HEK293T (cell line): ENCODE data around the gene PLET1.
A peak's percentile ranks its signal among the peaks of the same experiment; 100 is the strongest.

ENCODE experiments used
- CTCF ChIA-PET: fragments of 350-600 bp; formaldehyde crosslinking; extraction: SDS; loops from one replicate; lab custom pipeline; 2021; ENCODE audit warnings: antibody characterized with exemption, inconsistent platforms; lab: Yijun Ruan, JAX
- POLR2A ChIA-PET: fragments of 350-600 bp; formaldehyde crosslinking; extraction: SDS; loops from one replicate; lab custom pipeline; 2020; ENCODE audit warnings: antibody characterized with exemption, inconsistent platforms; lab: Yijun Ruan, JAX
- DNase-seq: peaks from one replicate; pipeline ENCODE4 v3.0.0; 2012; ENCODE audit warnings: mixed read lengths; ENCODE audit errors: extremely low spot score
- ARNT ChIP-seq: fragments of 450-650 bp; IDR thresholded peaks from 2 replicates; pipeline ENCODE4 v1.6.1; 2017; ENCODE audit warnings: mild to moderate bottlenecking
- BHLHE40 ChIP-seq: fragments of 450-650 bp; IDR thresholded peaks from 2 replicates; pipeline ENCODE4 v1.6.1; 2016; ENCODE audit warnings: mild to moderate bottlenecking, moderate library complexity, borderline replicate concordance
- CTBP1 ChIP-seq: fragments of 450-650 bp; IDR thresholded peaks from 2 replicates; pipeline ENCODE4 v1.6.1; 2016; ENCODE audit warnings: borderline replicate concordance
- ELF4 ChIP-seq: fragments of 450-650 bp; IDR thresholded peaks from 2 replicates; pipeline ENCODE4 v1.6.1; 2017; ENCODE audit warnings: antibody characterized with exemption
- FOXA1 ChIP-seq: fragments of 450-650 bp; IDR thresholded peaks from 2 replicates; pipeline ENCODE4 v1.6.1; 2016; ENCODE audit warnings: mild to moderate bottlenecking
- FOXK2 ChIP-seq: fragments of 450-650 bp; IDR thresholded peaks from 2 replicates; pipeline ENCODE4 v1.6.1; 2016; ENCODE audit warnings: mild to moderate bottlenecking
- FOXM1 ChIP-seq: fragments of 450-650 bp; IDR thresholded peaks from 2 replicates; pipeline ENCODE4 v1.6.1; 2017; ENCODE audit warnings: mild to moderate bottlenecking, borderline replicate concordance
- HDGF ChIP-seq: fragments of 450-650 bp; IDR thresholded peaks from 2 replicates; pipeline ENCODE4 v1.6.1; 2017; ENCODE audit warnings: antibody characterized with exemption, borderline replicate concordance
- L3MBTL2 ChIP-seq: fragments of 450-650 bp; conservative IDR thresholded peaks from 2 replicates; pipeline ENCODE4 v1.6.1; 2016; ENCODE audit warnings: mild to moderate bottlenecking
- LEF1 ChIP-seq: fragments of 450-650 bp; IDR thresholded peaks from 2 replicates; pipeline ENCODE4 v1.6.1; 2017; ENCODE audit warnings: mild to moderate bottlenecking, borderline replicate concordance
- NFRKB ChIP-seq: fragments of 450-650 bp; IDR thresholded peaks from 2 replicates; pipeline ENCODE4 v1.6.1; 2016; ENCODE audit warnings: mild to moderate bottlenecking, moderate library complexity
- SP1 ChIP-seq: fragments of 450-650 bp; IDR thresholded peaks from 2 replicates; pipeline ENCODE4 v1.6.1; 2017
- SUZ12 ChIP-seq: fragments of 450-650 bp; IDR thresholded peaks from 2 replicates; pipeline ENCODE4 v1.6.1; 2016; ENCODE audit warnings: mild to moderate bottlenecking
- TARDBP ChIP-seq: fragments of 450-650 bp; IDR thresholded peaks from 2 replicates; pipeline ENCODE4 v1.6.1; 2016
- ZNF384 ChIP-seq: fragments of 450-650 bp; IDR thresholded peaks from 2 replicates; pipeline ENCODE4 v1.6.1; 2016
- TF ChIP-seq, protein P1 (sequence below): fragments of 450-650 bp; IDR thresholded peaks from 2 replicates; pipeline ENCODE4 v1.6.1; 2016

PLET1 gene

DNA sequence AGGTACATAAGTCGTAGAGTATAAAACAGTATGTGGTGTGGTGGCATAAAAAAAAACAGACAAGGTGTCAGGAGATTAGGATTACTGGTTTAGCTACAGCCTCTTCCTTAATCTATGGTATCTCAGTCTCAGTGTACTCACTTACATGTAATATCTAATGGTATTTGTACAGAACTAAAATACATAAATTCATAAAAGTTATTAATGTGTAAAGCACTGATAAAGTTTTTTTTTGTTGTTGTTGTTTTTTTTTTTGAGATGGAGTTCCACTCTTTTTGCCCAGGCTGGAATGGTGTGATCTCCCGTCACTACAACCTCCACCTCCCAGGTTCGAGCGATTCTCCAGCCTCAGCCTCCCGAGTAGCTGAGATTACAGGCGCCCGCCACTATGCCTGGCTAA is 31.5 kb downstream of the PLET1 start:
- ChIA-PET POLR2A (no interaction called here), CTCF (interaction anchor here (1.2 kb wide), 1 partner anchor 51 kb away, joined by 4 read pairs; no protein-coding TSS in a partner anchor)
- DNase-seq: no peak
- TF ChIP-seq FOXA1 (no peak), TARDBP (no peak), ZNF384 (no peak), SUZ12 (no peak), ELF4 (no peak), ARNT (no peak), FOXM1 (no peak), NFRKB (no peak), CTBP1 (no peak), LEF1 (no peak), BHLHE40 (no peak), FOXK2 (no peak), L3MBTL2 (no peak), HDGF (no peak), SP1 (no peak)
- TF ChIP-seq, protein P1, sequence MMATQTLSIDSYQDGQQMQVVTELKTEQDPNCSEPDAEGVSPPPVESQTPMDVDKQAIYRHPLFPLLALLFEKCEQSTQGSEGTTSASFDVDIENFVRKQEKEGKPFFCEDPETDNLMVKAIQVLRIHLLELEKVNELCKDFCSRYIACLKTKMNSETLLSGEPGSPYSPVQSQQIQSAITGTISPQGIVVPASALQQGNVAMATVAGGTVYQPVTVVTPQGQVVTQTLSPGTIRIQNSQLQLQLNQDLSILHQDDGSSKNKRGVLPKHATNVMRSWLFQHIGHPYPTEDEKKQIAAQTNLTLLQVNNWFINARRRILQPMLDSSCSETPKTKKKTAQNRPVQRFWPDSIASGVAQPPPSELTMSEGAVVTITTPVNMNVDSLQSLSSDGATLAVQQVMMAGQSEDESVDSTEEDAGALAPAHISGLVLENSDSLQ: no peak

DNA sequence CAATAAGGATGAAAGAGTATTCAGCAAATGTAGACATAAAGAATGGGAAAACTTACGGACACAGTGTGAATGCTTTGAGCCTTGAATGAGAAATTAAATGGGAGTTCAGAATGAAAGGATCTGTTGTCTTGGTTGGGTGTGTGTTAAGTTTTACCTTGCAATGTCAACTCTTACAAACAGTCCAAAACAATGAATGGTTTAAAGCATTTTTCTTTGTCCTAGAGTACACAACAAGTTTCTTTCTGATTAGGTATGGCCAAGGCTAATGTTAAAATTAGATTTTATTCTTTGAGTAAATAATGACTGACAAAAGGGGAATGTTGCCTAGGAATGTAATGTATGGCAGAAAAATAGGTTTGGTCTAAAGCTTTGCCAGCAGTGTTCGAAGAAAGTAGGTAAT is 32.0 kb downstream of the PLET1 start:
- TF ChIP-seq ARNT (no peak), BHLHE40 (no peak), ELF4 (no peak), SP1 (no peak), TARDBP (no peak), SUZ12 (no peak), FOXM1 (no peak), NFRKB (no peak), CTBP1 (no peak), HDGF (no peak), FOXA1 (no peak), ZNF384 (no peak), LEF1 (no peak), L3MBTL2 (no peak), FOXK2 (no peak)
- TF ChIP-seq, protein P1: no peak
- ChIA-PET POLR2A (no interaction called here), CTCF (interaction anchor here (1.2 kb wide), 1 partner anchor 52 kb away, joined by 4 read pairs; no protein-coding TSS in a partner anchor)
- DNase-seq: no peak

DNA sequence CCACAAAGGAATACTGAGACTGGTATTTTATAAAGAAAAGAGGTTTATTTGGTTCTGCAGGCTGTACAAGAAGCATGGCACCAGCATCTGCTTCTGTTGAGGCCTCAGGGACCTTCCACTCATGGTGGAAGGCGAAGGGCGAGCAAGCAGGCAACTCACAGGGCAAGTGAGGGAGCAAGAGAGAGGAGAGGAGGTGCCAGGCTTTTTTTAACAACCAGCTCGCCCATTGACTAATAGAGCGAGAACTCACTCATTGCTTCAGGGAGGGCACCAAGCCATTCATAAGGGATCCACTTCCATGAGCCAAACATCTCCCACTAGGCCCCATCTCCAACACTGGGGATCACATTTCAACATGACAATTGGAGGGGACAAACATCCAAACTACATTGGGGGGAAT is 33.2 kb downstream of the PLET1 start:
- DNase-seq: no peak
- POLR2A ChIA-PET: interaction anchor here (1.0 kb wide), 1 partner anchor 141 kb away, joined by 3 read pairs; the partner anchor contains the start of genes SDHD and TIMM8B
- TF ChIP-seq ELF4 (no peak), BHLHE40 (no peak), FOXM1 (no peak), ARNT (no peak), FOXK2 (no peak), L3MBTL2 (no peak), HDGF (no peak), LEF1 (no peak), SUZ12 (no peak), SP1 (no peak)
- CTCF ChIA-PET: no interaction called here

DNA sequence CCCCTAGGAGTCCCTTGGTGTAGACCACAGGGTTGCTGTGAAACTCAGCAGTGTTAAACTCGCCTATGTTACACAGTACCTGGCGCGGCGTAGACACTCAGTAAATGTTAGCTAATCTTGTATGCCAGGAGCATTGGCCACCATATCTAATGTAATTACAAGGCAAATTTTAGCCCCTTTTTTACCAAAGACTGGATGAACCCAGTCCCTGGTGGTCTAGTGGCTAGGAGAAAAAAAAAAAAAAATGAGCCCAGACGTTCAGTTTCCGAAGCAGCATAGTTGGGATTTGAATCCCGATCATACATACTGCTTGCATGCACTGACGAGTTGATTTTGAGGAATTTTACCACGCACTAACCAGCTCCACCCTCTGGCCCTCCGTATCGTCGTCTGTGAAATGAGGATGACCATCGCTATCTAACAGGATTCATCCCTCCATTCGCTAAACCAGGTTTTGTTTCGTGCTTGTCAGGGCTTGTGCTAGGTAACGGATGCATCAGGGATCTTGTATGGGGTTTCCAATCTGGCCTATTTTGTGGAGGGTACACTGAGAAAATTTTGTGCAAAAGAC is 33.7 kb downstream of the PLET1 start:
- ChIA-PET CTCF (interaction anchor here (0.6 kb wide), 1 partner anchor 52 kb away, joined by 3 read pairs; no protein-coding TSS in a partner anchor), POLR2A (interaction anchor here (1.0 to 1.9 kb wide), 2 partner anchors 53 to 141 kb away, joined by 3 to 8 read pairs; partner anchors contain the start of genes SDHD and TIMM8B)
- TF ChIP-seq L3MBTL2 (0 out of 2 replicates have a peak, but pooled peaks have one; percentile 9), LEF1 (no peak)
- TF ChIP-seq, protein P1: no peak
- peak; percentile 12 for DNase-seq

DNA sequence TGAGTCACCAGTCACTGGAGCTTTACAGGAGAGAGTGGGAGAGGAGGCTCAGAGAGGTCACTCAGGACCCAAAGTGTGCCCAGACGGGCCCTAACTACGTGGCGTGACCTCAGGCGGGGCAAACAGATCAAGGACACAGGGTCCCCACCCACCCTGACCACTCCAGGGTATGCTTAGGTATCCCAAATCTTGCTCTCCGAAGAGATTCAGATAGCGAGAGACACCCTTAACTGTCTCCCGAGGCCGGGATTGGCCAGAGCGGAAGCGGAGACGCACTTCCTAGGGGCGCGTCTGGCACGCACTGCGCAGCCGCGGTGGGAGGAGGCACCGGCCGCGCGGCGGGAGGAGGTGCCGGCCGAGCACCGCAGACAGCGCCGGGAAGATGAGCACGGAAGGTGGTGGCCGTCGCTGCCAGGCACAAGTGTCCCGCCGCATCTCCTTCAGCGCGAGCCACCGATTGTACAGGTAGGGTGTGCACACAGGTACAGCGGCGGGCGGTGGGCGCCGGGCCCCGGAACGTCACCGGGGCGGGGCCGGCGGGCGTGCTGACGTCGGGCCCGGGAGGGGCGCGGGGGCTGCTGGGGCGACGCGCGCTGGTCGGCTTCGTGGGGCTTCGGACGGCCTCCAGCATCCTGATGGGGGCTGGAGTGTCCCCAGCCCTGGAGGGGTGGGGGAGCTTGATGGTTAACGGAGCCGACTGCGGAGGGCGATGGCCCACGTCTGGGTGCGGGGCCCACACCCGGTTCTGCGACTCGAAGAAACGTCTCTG is 34.4 kb downstream of the PLET1 start, which contains the start of gene PTS:
Gene PTS (plus strand): TSS at position 367 of the 769 bp plus-strand sequence. CDS start 16 bp downstream, at position 383.
- CTCF ChIA-PET: interaction anchor here (0.5 to 0.9 kb wide), 3 partner anchors 52 to 113 kb away, joined by 3 read pairs; no protein-coding TSS in a partner anchor
- TF ChIP-seq ELF4 (no peak), FOXM1 (peak; percentile 88), L3MBTL2 (peak; percentile 40)
- DNase-seq: peak; percentile 95
- POLR2A ChIA-PET: interaction anchor here (0.6 to 1.9 kb wide), 3 partner anchors 15 to 53 kb away, joined by 3 to 8 read pairs (median 3); no protein-coding TSS in a partner anchor

DNA sequence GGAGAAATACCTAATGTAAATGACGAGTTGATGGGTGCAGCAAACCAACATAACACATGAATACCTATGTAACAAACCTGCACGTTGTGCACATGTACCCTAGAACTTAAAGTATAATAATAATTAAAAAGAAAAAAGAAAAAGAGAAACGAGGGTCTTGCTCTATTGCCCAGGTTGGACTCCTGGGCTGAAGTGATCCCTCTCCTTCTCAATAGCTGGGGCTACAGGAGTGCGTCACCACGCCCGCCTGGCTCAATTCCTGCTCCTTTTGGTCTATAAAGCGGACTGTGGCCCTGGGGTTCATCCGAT is 35.0 kb downstream of the PLET1 start:
- CTCF ChIA-PET: interaction anchor here (0.5 to 0.9 kb wide), 2 partner anchors 52 to 112 kb away, joined by 3 read pairs; no protein-coding TSS in a partner anchor
- POLR2A ChIA-PET: interaction anchor here (0.6 to 1.9 kb wide), 3 partner anchors 15 to 54 kb away, joined by 3 to 8 read pairs (median 3); no protein-coding TSS in a partner anchor
- no peak for DNase-seq
- TF ChIP-seq ARNT (no peak), CTBP1 (no peak), SP1 (no peak), FOXM1 (no peak), FOXK2 (no peak), L3MBTL2 (no peak), ZNF384 (no peak), BHLHE40 (no peak)
- TF ChIP-seq, protein P1: no peak
